ENCODE measurements around the gene CELF5. TPM values are rescaled to one million over a fixed set of nuclear protein-coding genes. Genes with fewer than 3 reads are reported as not detected.

CELF5 gene
- total and polyA plus RNA-seq, 9 of the 15 experiments (the other 6 are each of a cell fraction or from before 2014, with no cell fraction given): 0.01 to 0.56 (median 0.22) TPM

DNA sequence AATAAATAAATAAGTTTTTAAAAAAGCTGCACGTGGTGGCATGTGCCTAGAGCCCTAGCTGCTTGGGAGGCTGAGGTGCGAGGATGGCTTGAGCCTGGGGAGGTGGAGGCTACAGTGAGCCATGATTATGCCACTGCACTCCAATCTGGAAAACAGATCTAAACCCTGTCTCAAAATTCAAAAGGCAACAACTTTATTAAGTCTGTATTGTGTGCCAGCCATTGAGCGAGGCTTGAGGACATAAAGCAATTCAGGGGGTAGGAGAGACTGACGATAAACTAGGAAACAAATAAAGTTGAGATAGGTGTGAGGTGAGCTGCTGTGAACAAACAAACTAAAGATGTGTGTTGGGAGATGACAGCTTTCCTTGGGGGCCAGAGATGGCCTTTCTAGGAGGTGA, 8.7 kb downstream of the CELF5 start:
- intact Hi-C loops (cut with micrococcal nuclease): no loop called here
- POLR2A ChIA-PET: interaction anchor here (1.0 kb wide), 1 partner anchor 164 kb away, joined by 3 read pairs; no protein-coding TSS in a partner anchor
- peaks cover 8% of the 10 kb centered on the region; the same call in 1 of the 2 replicates for H4K20me1 ChIP-seq (replicated peaks; ENCODE audit: control insufficient read depth, insufficient read depth, low read length)
- no peaks in the 10 kb centered on the region for H3K79me2 ChIP-seq (ENCODE audit: control insufficient read depth, insufficient read depth, low read length)
- in situ Hi-C loops (cut with MboI): no loop called here
- no TSS peak for BruUV-seq (replicated peaks)
- H3K9me3 ChIP-seq (replicated peaks; ENCODE audit: control insufficient read depth, insufficient read depth, low read depth, low read length): no peaks in the 10 kb centered on the region
- H3K27ac ChIP-seq (ENCODE audit: extremely low read depth, low read depth, low read length): no peak overlapping the region
- WGBS (ENCODE audit: insufficient coverage, low coverage, missing lambda C conversion rate): 0% methylated on average over 4 of the region's 4 CpGs
- H3K4me1 ChIP-seq (replicated peaks in 1 of 2; ENCODE audit: control insufficient read depth in 2 of 2, insufficient read depth in 2 of 2, low read length in 2 of 2): peaks cover 3 to 6% of the 10 kb centered on the region in 2 experiments; a peak in 3 of 5 replicates
- no peaks in the 10 kb centered on the region for H3K9me1 ChIP-seq (ENCODE audit: control insufficient read depth, insufficient read depth, low read length)
- no peak overlapping the region for H3K9ac ChIP-seq (ENCODE audit: insufficient read depth in 1 of 2, low read depth in 2 of 2, low read length in 2 of 2)
- no peak overlapping the region for H3K4me3 ChIP-seq
- no peak for ATAC-seq
- no peak for FAIRE-seq
- H3K36me3 ChIP-seq (ENCODE audit: control insufficient read depth, insufficient read depth, low read length): no peaks in the 10 kb centered on the region
- DNase-seq (ENCODE audit: extremely low read depth in 1 of 4, low spot score in 3 of 4): no peak
- H3K27me3 ChIP-seq (ENCODE audit: control insufficient read depth in 2 of 2, insufficient read depth in 2 of 2, low read length in 2 of 2): peaks cover 2 to 16% of the 10 kb centered on the region in 2 experiments; a peak in 4 of 5 replicates
- CTCF ChIA-PET (ENCODE audit: low intra/inter-chr PET ratio): no interaction called here
- no peak overlapping the region for H3K4me2 ChIP-seq (ENCODE audit: insufficient read depth, low read length)
- no peak overlapping the region for H2AFZ ChIP-seq (ENCODE audit: low read depth, low read length)
- no peak for TF ChIP-seq KDM2B (CRISPR knock-in tag; IDR thresholded peaks at IDR 0.05)
- TF ChIP-seq SMC3 (conservative IDR thresholded peaks at IDR 0.05; ENCODE audit: insufficient read depth, low read depth, low read length): no peak
- TF ChIP-seq, protein P1, sequence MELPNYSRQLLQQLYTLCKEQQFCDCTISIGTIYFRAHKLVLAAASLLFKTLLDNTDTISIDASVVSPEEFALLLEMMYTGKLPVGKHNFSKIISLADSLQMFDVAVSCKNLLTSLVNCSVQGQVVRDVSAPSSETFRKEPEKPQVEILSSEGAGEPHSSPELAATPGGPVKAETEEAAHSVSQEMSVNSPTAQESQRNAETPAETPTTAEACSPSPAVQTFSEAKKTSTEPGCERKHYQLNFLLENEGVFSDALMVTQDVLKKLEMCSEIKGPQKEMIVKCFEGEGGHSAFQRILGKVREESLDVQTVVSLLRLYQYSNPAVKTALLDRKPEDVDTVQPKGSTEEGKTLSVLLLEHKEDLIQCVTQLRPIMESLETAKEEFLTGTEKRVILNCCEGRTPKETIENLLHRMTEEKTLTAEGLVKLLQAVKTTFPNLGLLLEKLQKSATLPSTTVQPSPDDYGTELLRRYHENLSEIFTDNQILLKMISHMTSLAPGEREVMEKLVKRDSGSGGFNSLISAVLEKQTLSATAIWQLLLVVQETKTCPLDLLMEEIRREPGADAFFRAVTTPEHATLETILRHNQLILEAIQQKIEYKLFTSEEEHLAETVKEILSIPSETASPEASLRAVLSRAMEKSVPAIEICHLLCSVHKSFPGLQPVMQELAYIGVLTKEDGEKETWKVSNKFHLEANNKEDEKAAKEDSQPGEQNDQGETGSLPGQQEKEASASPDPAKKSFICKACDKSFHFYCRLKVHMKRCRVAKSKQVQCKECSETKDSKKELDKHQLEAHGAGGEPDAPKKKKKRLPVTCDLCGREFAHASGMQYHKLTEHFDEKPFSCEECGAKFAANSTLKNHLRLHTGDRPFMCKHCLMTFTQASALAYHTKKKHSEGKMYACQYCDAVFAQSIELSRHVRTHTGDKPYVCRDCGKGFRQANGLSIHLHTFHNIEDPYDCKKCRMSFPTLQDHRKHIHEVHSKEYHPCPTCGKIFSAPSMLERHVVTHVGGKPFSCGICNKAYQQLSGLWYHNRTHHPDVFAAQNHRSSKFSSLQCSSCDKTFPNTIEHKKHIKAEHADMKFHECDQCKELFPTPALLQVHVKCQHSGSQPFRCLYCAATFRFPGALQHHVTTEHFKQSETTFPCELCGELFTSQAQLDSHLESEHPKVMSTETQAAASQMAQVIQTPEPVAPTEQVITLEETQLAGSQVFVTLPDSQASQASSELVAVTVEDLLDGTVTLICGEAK (IDR thresholded peaks at IDR 0.05): peak; percentile 94
- TF ChIP-seq, protein P1 (CRISPR knock-in tag; IDR thresholded peaks at IDR 0.05): peak; percentile 82
- TF ChIP-seq, protein P2, sequence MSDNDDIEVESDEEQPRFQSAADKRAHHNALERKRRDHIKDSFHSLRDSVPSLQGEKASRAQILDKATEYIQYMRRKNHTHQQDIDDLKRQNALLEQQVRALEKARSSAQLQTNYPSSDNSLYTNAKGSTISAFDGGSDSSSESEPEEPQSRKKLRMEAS (CRISPR knock-in tag; IDR thresholded peaks at IDR 0.05): peak; percentile 40; the same call in 1 of the 2 replicates
- peak in 1 of 2 experiments; percentile 40 for TF ChIP-seq E2F6 (IDR thresholded peaks at IDR 0.05; ENCODE audit: borderline replicate concordance in 1 of 2, extremely low read depth in 1 of 2, insufficient read depth in 1 of 2, insufficient read length in 1 of 2, low read depth in 1 of 2, low read length in 1 of 2, poor library complexity in 1 of 2, severe bottlenecking in 1 of 2)
- no peak for TF ChIP-seq ZBTB8A (IDR thresholded peaks at IDR 0.05; ENCODE audit: partially characterized antibody)
- TF ChIP-seq, protein P3, sequence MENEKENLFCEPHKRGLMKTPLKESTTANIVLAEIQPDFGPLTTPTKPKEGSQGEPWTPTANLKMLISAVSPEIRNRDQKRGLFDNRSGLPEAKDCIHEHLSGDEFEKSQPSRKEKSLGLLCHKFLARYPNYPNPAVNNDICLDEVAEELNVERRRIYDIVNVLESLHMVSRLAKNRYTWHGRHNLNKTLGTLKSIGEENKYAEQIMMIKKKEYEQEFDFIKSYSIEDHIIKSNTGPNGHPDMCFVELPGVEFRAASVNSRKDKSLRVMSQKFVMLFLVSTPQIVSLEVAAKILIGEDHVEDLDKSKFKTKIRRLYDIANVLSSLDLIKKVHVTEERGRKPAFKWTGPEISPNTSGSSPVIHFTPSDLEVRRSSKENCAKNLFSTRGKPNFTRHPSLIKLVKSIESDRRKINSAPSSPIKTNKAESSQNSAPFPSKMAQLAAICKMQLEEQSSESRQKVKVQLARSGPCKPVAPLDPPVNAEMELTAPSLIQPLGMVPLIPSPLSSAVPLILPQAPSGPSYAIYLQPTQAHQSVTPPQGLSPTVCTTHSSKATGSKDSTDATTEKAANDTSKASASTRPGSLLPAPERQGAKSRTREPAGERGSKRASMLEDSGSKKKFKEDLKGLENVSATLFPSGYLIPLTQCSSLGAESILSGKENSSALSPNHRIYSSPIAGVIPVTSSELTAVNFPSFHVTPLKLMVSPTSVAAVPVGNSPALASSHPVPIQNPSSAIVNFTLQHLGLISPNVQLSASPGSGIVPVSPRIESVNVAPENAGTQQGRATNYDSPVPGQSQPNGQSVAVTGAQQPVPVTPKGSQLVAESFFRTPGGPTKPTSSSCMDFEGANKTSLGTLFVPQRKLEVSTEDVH (IDR thresholded peaks at IDR 0.05; ENCODE audit: low read depth, partially characterized antibody): no peak

Data from K562 (cell line).